HUES6 (cell line): ENCODE measurements around the gene RBM3.
"Not testable (repeated sequence)": the region's sequence is repeated elsewhere in the genome, so short reads cannot be mapped to it uniquely, and the experiment has no call there.

Source experiments
- H3K27ac ChIP-seq: 2 replicates; pipeline ENCODE4 v1.7.0; 2013; ENCODE audit warnings: low read depth, mild to moderate bottlenecking, low read length, inconsistent platforms
- H3K27me3 ChIP-seq: 2 replicates; pipeline ENCODE4 v1.6.1; 2013; ENCODE audit warnings: low read length; ENCODE audit not compliant: control insufficient read depth, insufficient read depth
- H3K36me3 ChIP-seq: 2 replicates; pipeline ENCODE4 v1.6.1; 2013; ENCODE audit warnings: low read length; ENCODE audit not compliant: control insufficient read depth, insufficient read depth
- H3K4me1 ChIP-seq: 2 replicates; pipeline ENCODE4 v1.6.1; 2013; ENCODE audit warnings: low read length; ENCODE audit not compliant: control insufficient read depth, insufficient read depth
- H3K4me3 ChIP-seq: 2 replicates; pipeline ENCODE4 v1.5.1; 2013; ENCODE audit warnings: low read depth, low read length
- H3K9ac ChIP-seq: one replicate; pipeline ENCODE4 v1.6.1; 2013; ENCODE audit warnings: mild to moderate bottlenecking, low read length
- H3K9me3 ChIP-seq: 2 replicates; pipeline ENCODE4 v1.6.1; 2013; ENCODE audit warnings: low read depth, low read length; ENCODE audit not compliant: control insufficient read depth, insufficient read depth

Gene RBM3

GRCh38 chrX:48541140-48541814 lies 33.0 kb upstream of the RBM3 start:
- H3K36me3 ChIP-seq = peaks cover 21% of the 10 kb centered on the region
- H3K9me3 ChIP-seq = peaks cover 9% of the 10 kb centered on the region; the same call in 1 of the 2 replicates

GRCh38 chrX:48548871-48549270 lies 25.4 kb upstream of the RBM3 start:
- no peak overlapping the region for H3K4me3 ChIP-seq
- no peaks in the 10 kb centered on the region for H3K4me1 ChIP-seq
- peaks cover 11% of the 10 kb centered on the region for H3K36me3 ChIP-seq
- H3K27me3 ChIP-seq = no peaks in the 10 kb centered on the region
- peaks cover 8% of the 10 kb centered on the region; the same call in 1 of the 2 replicates for H3K9me3 ChIP-seq
- no peak overlapping the region for H3K27ac ChIP-seq
- H3K9ac ChIP-seq = no peak overlapping the region

More at GRCh38 chrX:48541140-48541814, 33.0 kb upstream of the RBM3 start:
- Histone ChIP-seq H3K27me3 (no peaks in the 10 kb centered on the region), H3K9ac (no peak overlapping the region), H3K4me3 (no peak overlapping the region), H3K4me1 (no peaks in the 10 kb centered on the region), H3K27ac (no peak overlapping the region)

DNA sequence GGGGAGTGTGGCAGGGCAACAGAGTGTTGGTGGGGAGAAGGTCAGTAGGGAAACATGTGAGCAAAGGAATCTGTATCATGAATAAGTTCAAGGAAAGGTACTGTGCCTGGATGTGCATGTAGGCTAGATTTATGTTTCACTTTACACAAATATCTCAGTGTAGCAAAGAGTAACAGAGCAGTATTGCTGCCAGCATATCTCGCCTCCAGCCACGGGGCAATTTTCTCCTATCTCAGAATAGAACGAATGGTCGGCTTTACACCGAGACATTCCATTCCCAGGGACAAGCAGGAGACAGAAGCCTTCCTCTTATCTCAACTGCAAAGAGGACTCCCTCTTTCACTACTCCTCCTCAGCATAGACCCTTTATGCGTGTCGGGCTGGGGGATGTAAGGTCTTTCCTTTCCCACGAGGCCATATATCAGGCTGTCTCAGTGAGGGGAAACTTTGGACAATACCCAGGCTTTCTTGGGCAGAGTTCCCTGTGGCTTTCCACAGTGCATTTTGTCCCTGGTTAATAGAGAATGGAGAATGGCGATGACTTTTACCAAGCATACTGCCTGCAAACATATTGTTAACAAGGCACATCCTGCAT lies 18.5 kb upstream of the RBM3 start:
- H3K27ac ChIP-seq, H3K27me3 ChIP-seq, H3K9ac ChIP-seq, H3K4me3 ChIP-seq, H3K4me1 ChIP-seq: not testable (repeated sequence)
- H3K36me3 ChIP-seq = peaks cover 25% of the 10 kb centered on the region
- H3K9me3 ChIP-seq = peaks cover 13% of the 10 kb centered on the region; the same call in 1 of the 2 replicates

- Histone ChIP-seq H3K27ac (no peak overlapping the region), H3K4me3 (no peak overlapping the region), H3K9ac (no peak overlapping the region), H3K9me3 (peaks cover 13% of the 10 kb centered on the region; the same call in 1 of the 2 replicates), H3K36me3 (peaks cover 31% of the 10 kb centered on the region), H3K27me3 (no peaks in the 10 kb centered on the region), H3K4me1 (no peaks in the 10 kb centered on the region)
These were observed 16.0 kb upstream of the RBM3 start for GRCh38 chrX:48558271-48558670.

GRCh38 chrX:48559636-48560035 lies 14.6 kb upstream of the RBM3 start:
- Histone ChIP-seq H3K27ac (no peak overlapping the region), H3K9ac (no peak overlapping the region), H3K4me1 (no peaks in the 10 kb centered on the region), H3K27me3 (no peaks in the 10 kb centered on the region), H3K36me3 (peaks cover 30% of the 10 kb centered on the region), H3K9me3 (peaks cover 17% of the 10 kb centered on the region; the same call in 1 of the 2 replicates), H3K4me3 (no peak overlapping the region)

GRCh38 chrX:48560056-48560455 lies 14.2 kb upstream of the RBM3 start:
- Histone ChIP-seq H3K36me3 (peaks cover 27% of the 10 kb centered on the region), H3K4me3 (no peak overlapping the region), H3K4me1 (no peaks in the 10 kb centered on the region), H3K27me3 (no peaks in the 10 kb centered on the region), H3K9ac (no peak overlapping the region), H3K27ac (no peak overlapping the region), H3K9me3 (peaks cover 17% of the 10 kb centered on the region; the same call in 1 of the 2 replicates)

- Histone ChIP-seq H3K9ac (no peak overlapping the region), H3K4me1 (no peaks in the 10 kb centered on the region), H3K4me3 (no peak overlapping the region), H3K27ac (no peak overlapping the region), H3K27me3 (no peaks in the 10 kb centered on the region), H3K36me3 (peaks cover 27% of the 10 kb centered on the region), H3K9me3 (peaks cover 17% of the 10 kb centered on the region; the same call in 1 of the 2 replicates)
These were observed 13.6 kb upstream of the RBM3 start for GRCh38 chrX:48560681-48561080.

DNA sequence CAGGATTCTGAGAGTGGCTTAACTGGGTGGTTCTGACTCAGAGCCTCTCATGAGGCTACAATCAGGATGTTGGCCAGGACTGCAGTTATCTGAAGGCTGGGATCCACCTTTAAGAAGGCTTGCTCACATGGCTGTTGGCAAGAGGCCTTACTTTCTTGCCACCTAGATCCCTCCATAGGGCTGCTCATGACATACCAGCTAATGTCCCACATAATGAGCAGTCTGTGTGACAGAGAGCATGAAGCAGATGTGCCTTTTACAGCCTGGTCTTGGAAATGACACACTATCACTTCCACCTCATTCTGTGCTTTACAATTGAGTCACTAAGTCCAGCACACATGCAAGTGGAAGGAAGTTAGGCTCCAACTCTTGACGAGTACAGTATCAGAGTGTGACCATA lies 4.3 kb upstream of the RBM3 start:
- Histone ChIP-seq H3K27ac (no peak overlapping the region), H3K9ac (no peak overlapping the region), H3K27me3 (no peaks in the 10 kb centered on the region), H3K4me3 (no peak overlapping the region), H3K4me1 (no peaks in the 10 kb centered on the region), H3K36me3 (peaks cover 1% of the 10 kb centered on the region), H3K9me3 (peaks cover 4% of the 10 kb centered on the region; the same call in 1 of the 2 replicates)

- H3K36me3 ChIP-seq = peaks cover 40% of the 10 kb centered on the region
- H3K4me1 ChIP-seq = peaks cover 5% of the 10 kb centered on the region; the same call in 1 of the 2 replicates
- H3K9me3 ChIP-seq = peaks cover 10% of the 10 kb centered on the region; the same call in 1 of the 2 replicates
- H3K9ac ChIP-seq = peak overlapping the region; percentile 100
- H3K4me3 ChIP-seq = peak overlapping the region; percentile 85
- no peaks in the 10 kb centered on the region for H3K27me3 ChIP-seq
- no peak overlapping the region for H3K27ac ChIP-seq
These were observed 504 bp upstream of the RBM3 start for GRCh38 chrX:48573690-48574269.

GRCh38 chrX:48575642-48576041 lies 1.4 kb downstream of the RBM3 start:
- Histone ChIP-seq H3K27ac (no peak overlapping the region), H3K36me3 (peaks cover 44% of the 10 kb centered on the region), H3K9ac (peak overlapping the region; percentile 100), H3K27me3 (no peaks in the 10 kb centered on the region), H3K4me1 (peaks cover 5% of the 10 kb centered on the region; the same call in 1 of the 2 replicates), H3K4me3 (peak overlapping the region; percentile 85), H3K9me3 (peaks cover 6% of the 10 kb centered on the region; the same call in 1 of the 2 replicates)

GRCh38 chrX:48576108-48576507 lies 1.8 kb downstream of the RBM3 start:
- Histone ChIP-seq H3K9me3 (peaks cover 6% of the 10 kb centered on the region; the same call in 1 of the 2 replicates), H3K27me3 (no peaks in the 10 kb centered on the region), H3K4me3 (peak overlapping the region; percentile 85; the same call in 1 of the 2 replicates), H3K9ac (no peak overlapping the region), H3K27ac (no peak overlapping the region), H3K36me3 (peaks cover 44% of the 10 kb centered on the region), H3K4me1 (peaks cover 5% of the 10 kb centered on the region; the same call in 1 of the 2 replicates)
